GM23248 (cell line): ENCODE data around the gene SULF2.

Experiments used
- EZH2 ChIP-seq: fragments of 200-600 bp; sonication (generic); IDR thresholded peaks from 2 replicates; pipeline ENCODE4 v1.6.1; 2018; ENCODE audit warnings: antibody characterized with exemption, mild to moderate bottlenecking; ENCODE audit not compliant: insufficient read depth, poor library complexity, severe bottlenecking
- EZH2phosphoT487 ChIP-seq: fragments of 200-600 bp; sonication (generic); IDR thresholded peaks from 2 replicates; pipeline ENCODE4 v1.6.1; 2018; ENCODE audit warnings: antibody characterized with exemption, moderate library complexity, mild to moderate bottlenecking, low read depth; ENCODE audit not compliant: insufficient read depth

DNA sequence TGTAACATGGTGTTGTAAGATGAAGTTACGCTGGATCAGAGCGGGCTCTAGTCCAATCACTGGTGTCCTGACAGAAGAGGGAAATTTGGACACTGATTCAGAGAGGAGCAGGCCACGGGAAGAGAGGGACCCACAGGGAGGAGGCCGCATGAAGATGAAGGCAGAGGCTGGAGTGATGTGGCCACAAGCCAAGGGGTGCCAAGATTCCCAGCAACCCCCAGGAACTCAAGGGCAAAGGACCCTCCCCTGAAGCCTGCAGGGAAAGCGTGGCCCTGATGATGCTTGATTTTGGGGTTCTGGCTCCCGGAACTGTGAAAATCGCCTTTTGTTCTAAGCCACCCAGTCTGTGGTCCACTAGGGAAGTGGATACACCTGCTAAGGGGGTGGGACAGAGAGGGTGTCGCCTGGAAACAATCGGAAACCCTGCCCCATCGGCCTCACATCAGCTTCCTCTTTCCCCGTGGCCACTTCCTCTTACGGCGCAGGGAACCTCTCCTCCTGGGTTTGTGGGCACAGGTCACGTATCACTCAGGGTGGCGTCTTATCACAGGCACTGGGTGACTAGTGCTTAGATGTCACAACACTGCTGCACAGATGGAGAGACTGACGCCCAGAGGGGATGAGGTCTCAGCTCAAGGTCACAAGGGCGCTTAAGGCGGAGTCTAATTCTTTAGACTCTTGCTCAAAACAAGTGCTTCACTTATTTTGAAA, 58.0 kb downstream of the SULF2 start:
- no peak for TF ChIP-seq EZH2
- TF ChIP-seq EZH2phosphoT487: no peak
